Measurements from ENCODE around the gene MAP1LC3B.

MAP1LC3B gene

GRCh38 chr16:87434146-87434667 is 42.1 kb downstream of the MAP1LC3B start:
- H3K9ac ChIP-seq (ENCODE audit: low read length), result no peak overlapping the region

GRCh38 chr16:87435372-87436224 is 43.5 kb downstream of the MAP1LC3B start:
- H3K4me1 ChIP-seq (ENCODE audit: low read length), result no peaks in the 10 kb centered on the region
- no peak overlapping the region for H3K4me2 ChIP-seq (ENCODE audit: low read depth, low read length)
- no peaks in the 10 kb centered on the region for H3K79me2 ChIP-seq (ENCODE audit: low read length)
- no peak overlapping the region for H3K27ac ChIP-seq (ENCODE audit: low read length)
- H3K9me2 ChIP-seq (replicated peaks; ENCODE audit: insufficient read depth, low read length), result no peaks in the 10 kb centered on the region
- no peak for DNase-seq
- no peak overlapping the region for H3K9ac ChIP-seq (ENCODE audit: low read length)
- H3K27me3 ChIP-seq (replicated peaks; ENCODE audit: insufficient read depth, low read length), result no peaks in the 10 kb centered on the region
- no peaks in the 10 kb centered on the region for H3F3A ChIP-seq (ENCODE audit: insufficient read depth, low read length)
- no peak overlapping the region for H3K4me3 ChIP-seq (ENCODE audit: low read length)
- TF ChIP-seq EZH2phosphoT487 (IDR thresholded peaks at IDR 0.05; ENCODE audit: low read length) (no peak), EZH2 (optimal IDR thresholded peaks at IDR 0.05; ENCODE audit: low read depth, low read length) (no peak), CTCF (IDR thresholded peaks at IDR 0.05; ENCODE audit: low read length) (no peak)
- H2AFZ ChIP-seq (ENCODE audit: low read length), result no peak overlapping the region
- H4K20me1 ChIP-seq (ENCODE audit: insufficient read depth, low read length), result no peaks in the 10 kb centered on the region
- H3K9me3 ChIP-seq (replicated peaks; ENCODE audit: insufficient read depth, low read length), result no peaks in the 10 kb centered on the region
- no peaks in the 10 kb centered on the region for H3K36me3 ChIP-seq (replicated peaks; ENCODE audit: insufficient read depth, low read length)

More at GRCh38 chr16:87434146-87434667, 42.1 kb downstream of the MAP1LC3B start:
- TF ChIP-seq CTCF (IDR thresholded peaks at IDR 0.05; ENCODE audit: low read length) (no peak), EZH2 (optimal IDR thresholded peaks at IDR 0.05; ENCODE audit: low read depth, low read length) (no peak), EZH2phosphoT487 (IDR thresholded peaks at IDR 0.05; ENCODE audit: low read length) (no peak)
- DNase-seq, result no peak
- Histone ChIP-seq H3K9me3 (replicated peaks; ENCODE audit: insufficient read depth, low read length) (no peaks in the 10 kb centered on the region), H3K27me3 (replicated peaks; ENCODE audit: insufficient read depth, low read length) (no peaks in the 10 kb centered on the region), H3K9me2 (replicated peaks; ENCODE audit: insufficient read depth, low read length) (no peaks in the 10 kb centered on the region), H3K36me3 (replicated peaks; ENCODE audit: insufficient read depth, low read length) (no peaks in the 10 kb centered on the region), H3F3A (ENCODE audit: insufficient read depth, low read length) (no peaks in the 10 kb centered on the region), H3K27ac (ENCODE audit: low read length) (no peak overlapping the region), H4K20me1 (ENCODE audit: insufficient read depth, low read length) (no peaks in the 10 kb centered on the region), H3K79me2 (ENCODE audit: low read length) (no peaks in the 10 kb centered on the region), H3K4me1 (ENCODE audit: low read length) (no peaks in the 10 kb centered on the region), H3K4me2 (ENCODE audit: low read depth, low read length) (no peak overlapping the region), H3K4me3 (ENCODE audit: low read length) (no peak overlapping the region), H2AFZ (ENCODE audit: low read length) (no peak overlapping the region)

GRCh38 chr16:87436225-87437172 is 44.4 kb downstream of the MAP1LC3B start:
- Histone ChIP-seq H3K4me1 (ENCODE audit: low read length) (no peaks in the 10 kb centered on the region), H3K9ac (ENCODE audit: low read length) (no peak overlapping the region), H3K27me3 (replicated peaks; ENCODE audit: insufficient read depth, low read length) (no peaks in the 10 kb centered on the region), H4K20me1 (ENCODE audit: insufficient read depth, low read length) (no peaks in the 10 kb centered on the region), H3F3A (ENCODE audit: insufficient read depth, low read length) (no peaks in the 10 kb centered on the region), H3K4me3 (ENCODE audit: low read length) (no peak overlapping the region), H3K9me2 (replicated peaks; ENCODE audit: insufficient read depth, low read length) (no peaks in the 10 kb centered on the region), H3K79me2 (ENCODE audit: low read length) (no peaks in the 10 kb centered on the region), H3K27ac (ENCODE audit: low read length) (no peak overlapping the region), H3K36me3 (replicated peaks; ENCODE audit: insufficient read depth, low read length) (no peaks in the 10 kb centered on the region), H2AFZ (ENCODE audit: low read length) (no peak overlapping the region), H3K9me3 (replicated peaks; ENCODE audit: insufficient read depth, low read length) (no peaks in the 10 kb centered on the region), H3K4me2 (ENCODE audit: low read depth, low read length) (no peak overlapping the region)
- no peak for DNase-seq
- TF ChIP-seq CTCF (IDR thresholded peaks at IDR 0.05; ENCODE audit: low read length), result no peak
- no peak for TF ChIP-seq EZH2 (optimal IDR thresholded peaks at IDR 0.05; ENCODE audit: low read depth, low read length)
- TF ChIP-seq EZH2phosphoT487 (IDR thresholded peaks at IDR 0.05; ENCODE audit: low read length), result no peak

All from MM.1S (cell line).